Measurements from ENCODE around the gene LMTK3.

GRCh38 chr19:48560095-48560530, 48.5 kb upstream of the LMTK3 start:
- TF ChIP-seq CTCF (IDR thresholded peaks at IDR 0.05; ENCODE audit: poor library complexity, severe bottlenecking): no peak
- no peak for TF ChIP-seq REST (IDR thresholded peaks at IDR 0.05; ENCODE audit: borderline replicate concordance)
- no peak for TF ChIP-seq EZH2 (IDR thresholded peaks at IDR 0.05; ENCODE audit: borderline replicate concordance, insufficient read depth, low read length, poor library complexity, severe bottlenecking)
